Activated CD8-positive, alpha-beta memory T cell treated with anti-CD3 and anti-CD28 coated beads for 4 hours (primary cell): ENCODE data around the gene MYCBP.
"Not testable (repeated sequence)": the region's sequence is repeated elsewhere in the genome, so short reads cannot be mapped to it uniquely, and the experiment has no call there.

Source experiments
- DNase-seq, 2 donors: peaks; one replicate each; pipeline ENCODE4 v3.0.0-alpha.2; 2020; ENCODE audit warnings: low read depth in 2 of 2

Gene MYCBP

DNA sequence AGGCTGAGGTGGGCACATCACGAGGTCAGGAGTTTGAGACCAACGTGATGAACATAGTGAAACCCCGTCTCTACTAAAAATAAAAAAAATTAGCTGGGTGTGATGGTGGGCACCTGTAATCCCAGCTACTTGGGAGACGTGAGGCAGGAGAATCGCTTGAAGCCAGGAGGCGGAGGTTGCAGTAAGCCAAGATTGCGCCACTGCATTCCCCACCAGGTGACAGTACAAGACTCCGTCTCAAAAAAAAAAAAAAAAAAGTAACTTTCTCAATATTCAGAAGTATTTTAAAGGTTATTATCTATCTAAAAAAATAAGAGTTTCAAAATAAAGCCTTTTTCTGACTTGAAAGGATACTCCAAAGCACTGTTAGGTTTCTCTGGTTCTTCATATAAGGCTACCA is 5.9 kb downstream of the MYCBP start:
- no peak for DNase-seq

DNA sequence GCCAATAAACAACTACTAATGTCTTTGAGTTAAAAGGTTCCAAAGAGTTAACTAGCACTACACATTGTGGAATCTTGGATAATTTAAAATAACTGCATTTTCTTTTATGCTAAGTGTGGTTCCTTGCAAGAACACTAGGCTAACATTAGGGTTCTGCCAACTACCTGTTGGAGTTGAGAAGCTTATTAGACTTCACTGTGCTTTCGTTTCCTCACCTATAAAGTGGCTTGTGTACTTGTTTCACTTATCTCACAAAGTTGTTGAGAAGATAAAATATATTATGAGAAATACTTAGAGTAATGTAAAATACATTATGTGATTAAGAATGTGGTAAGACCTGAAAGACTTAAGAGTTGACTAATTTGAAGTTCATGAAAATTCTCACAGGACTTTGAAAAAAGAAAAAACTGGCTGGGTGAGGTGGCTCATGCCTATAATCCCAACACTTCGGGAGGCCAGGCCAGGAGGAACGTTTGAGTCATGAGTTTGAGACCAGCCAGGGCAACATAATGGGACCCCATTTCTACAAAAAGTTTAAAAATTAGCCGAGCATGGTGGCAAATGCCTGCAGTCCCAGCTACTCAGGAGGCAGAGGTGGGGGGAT is 7.9 kb downstream of the MYCBP start:
- no peak for DNase-seq

- DNase-seq, result no peak
These were observed 12.7 kb downstream of the MYCBP start for GRCh38 chr1:38860454-38860795.

DNA sequence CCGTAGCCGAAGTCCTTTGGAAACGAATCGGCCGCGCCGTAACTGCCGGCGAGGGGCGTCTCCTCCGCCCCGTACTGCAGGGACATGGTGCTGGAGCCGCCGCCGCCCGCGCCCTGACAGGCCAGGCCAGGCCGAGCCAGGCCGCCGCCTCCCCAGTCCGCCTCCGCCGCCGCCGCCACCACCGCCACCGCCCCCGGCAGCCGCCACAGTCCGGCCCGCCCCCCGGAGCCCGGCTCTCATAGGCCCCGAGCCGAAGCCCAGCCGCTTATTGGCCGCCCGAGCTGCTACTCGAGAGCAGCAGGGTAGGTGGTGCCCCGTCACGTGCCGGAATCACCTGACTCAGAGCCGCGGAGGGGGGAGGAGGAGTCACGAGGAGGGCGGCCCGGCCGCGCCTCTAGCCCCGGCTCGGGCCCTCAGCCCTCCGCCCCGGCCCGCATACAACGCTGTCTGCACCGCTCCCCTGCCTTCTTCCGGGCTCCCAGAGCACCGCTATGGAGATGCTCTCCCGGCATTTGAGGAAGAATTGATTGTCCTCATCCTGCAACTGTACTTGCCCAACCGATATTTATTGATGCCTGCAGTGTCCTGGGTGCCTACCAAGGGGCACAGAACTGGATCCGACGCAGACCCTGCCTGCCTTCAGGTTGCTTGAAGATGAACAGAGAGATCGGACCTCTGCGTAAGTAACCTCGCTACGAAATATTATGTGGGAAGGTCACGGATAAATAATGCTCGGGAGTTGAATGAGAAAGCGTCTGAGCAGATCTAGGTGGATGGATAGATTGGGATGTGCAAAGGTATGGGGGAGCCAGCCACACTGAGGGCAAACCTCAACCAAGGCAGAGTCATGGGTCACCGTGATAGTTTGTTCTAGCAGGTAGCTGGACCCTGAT is 13.3 kb downstream of the MYCBP start, which contains the start of gene RRAGC:
Gene RRAGC (minus strand): TSS at position 212 of the 893 bp plus-strand sequence. CDS start 126 bp downstream, at position 86.
- peak; percentile 96 to 97 for DNase-seq

- peak in 1 of 2 donors; percentile 21 for DNase-seq
These were observed 14.2 kb downstream of the MYCBP start for GRCh38 chr1:38858833-38859560.

GRCh38 chr1:38852780-38853179 is 20.4 kb downstream of the MYCBP start:
- no peak for DNase-seq

GRCh38 chr1:38848071-38848470 is 25.1 kb downstream of the MYCBP start:
- no peak for DNase-seq

- DNase-seq, result no peak
These were observed 26.9 kb downstream of the MYCBP start for GRCh38 chr1:38846210-38846609.

- not testable (repeated sequence) for DNase-seq
These were observed 28.1 kb downstream of the MYCBP start for GRCh38 chr1:38845088-38845487.

GRCh38 chr1:38840281-38840680 is 32.9 kb downstream of the MYCBP start:
- DNase-seq, result no peak

DNA sequence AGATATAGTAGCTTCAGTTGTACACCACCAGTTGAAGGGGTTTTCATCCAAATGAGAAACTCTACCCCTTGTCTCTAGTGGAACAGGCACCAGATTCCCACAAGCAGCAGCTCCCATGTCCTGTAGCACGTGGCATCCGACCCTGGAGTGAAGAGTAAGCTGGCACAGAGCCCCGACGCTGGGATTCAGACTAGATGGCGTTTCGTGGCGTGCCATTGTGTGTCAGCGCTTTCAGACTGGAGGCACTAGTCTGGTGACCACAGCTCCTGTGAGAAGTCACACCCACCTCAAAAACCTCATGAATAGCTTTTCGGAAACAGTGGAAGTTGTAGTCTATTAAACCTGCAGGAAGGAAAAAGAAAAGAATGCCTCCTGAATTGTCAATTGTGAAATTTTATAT is 33.8 kb downstream of the MYCBP start:
- DNase-seq, result no peak

- DNase-seq, result not testable (repeated sequence)
These were observed 36.8 kb downstream of the MYCBP start for GRCh38 chr1:38836316-38836715.

GRCh38 chr1:38834937-38835827 is 38.0 kb downstream of the MYCBP start:
- peak in 1 of 2 donors; percentile 5 for DNase-seq

DNA sequence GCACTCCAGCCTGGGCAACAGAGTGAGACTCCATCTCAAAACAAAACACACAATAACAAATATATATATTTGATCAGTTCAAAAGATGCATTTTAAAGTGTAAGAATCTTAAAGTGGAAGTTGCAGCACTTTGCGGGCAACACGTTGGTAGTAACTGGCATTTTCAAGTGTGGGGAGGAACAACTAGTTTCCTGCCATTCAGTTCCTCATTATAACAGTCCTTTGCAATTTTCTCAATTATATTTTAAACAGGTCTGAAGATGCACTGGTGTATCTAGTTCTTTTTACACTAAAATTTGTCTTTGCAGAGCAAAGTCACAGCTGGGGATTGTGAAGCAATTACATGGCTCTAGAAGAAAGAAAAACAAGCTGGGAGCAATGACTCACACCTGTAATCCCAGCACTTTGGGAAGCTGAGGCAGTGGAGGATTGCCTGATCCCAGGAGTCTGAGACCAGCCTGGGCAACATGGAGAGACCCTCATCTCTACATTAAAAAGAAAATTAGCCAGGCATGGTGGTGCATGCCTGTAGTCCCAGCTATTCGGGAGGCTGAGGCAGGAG is 38.8 kb downstream of the MYCBP start:
- DNase-seq, result no peak

DNA sequence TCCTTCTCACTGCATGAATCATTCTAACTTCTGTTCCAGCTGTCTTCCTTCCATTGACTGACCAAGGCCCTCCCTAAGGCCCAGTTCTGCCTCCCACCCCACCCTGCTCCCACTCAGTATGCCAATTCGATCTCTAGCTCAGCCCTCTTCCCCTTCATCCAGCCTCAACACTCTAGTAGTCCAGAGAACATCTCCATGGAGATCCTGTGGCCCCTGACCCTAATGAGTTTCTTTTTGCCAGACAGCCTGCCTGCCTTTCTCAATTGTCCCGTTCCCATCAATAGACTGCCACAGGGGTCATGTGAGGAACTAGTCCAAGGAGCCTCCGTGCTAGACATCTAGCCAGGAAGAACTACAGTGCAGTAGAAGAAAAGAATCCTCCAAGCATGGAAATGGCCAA is 40.0 kb downstream of the MYCBP start:
- DNase-seq, result no peak

DNA sequence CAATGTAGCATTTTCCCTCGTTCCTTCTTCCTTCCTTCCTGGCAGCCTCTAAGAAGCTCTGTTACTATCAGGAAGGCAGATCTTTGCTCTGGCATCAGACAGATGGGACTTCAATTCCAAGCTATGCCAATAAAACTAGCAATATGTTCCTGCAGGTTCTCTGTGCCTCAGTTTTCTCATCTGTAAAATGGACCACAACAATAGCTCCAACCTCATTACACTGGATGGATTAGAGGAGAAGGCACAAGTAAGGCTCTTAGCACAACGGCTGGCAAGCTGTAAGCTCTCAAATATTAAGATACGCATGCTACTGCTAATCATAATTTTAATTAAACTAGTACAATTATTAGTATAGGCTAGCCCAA is 40.8 kb downstream of the MYCBP start:
- DNase-seq, result no peak

GRCh38 chr1:38831731-38832369 is 41.3 kb downstream of the MYCBP start:
- no peak for DNase-seq

DNA sequence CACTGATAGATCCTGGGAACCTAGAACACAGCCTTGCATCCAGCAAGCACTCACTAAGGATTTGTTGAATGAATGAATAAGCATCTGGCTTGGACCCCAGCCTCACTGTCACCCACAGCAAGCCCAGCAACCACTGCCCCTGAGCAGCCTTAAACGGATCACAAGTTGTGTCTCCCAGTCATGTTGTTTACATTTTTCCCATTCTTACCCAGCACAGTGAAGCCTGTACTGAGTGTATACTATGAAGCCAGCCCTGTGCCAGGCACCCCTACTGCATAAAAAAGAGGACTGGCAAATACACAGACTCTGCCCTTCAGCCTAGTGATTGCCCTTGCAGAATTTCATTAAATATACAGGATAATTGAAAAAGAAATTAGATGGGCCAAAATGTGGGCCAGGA is 43.8 kb downstream of the MYCBP start:
- DNase-seq, result no peak

- DNase-seq, result no peak
These were observed 45.8 kb downstream of the MYCBP start for GRCh38 chr1:38827318-38827717.

DNA sequence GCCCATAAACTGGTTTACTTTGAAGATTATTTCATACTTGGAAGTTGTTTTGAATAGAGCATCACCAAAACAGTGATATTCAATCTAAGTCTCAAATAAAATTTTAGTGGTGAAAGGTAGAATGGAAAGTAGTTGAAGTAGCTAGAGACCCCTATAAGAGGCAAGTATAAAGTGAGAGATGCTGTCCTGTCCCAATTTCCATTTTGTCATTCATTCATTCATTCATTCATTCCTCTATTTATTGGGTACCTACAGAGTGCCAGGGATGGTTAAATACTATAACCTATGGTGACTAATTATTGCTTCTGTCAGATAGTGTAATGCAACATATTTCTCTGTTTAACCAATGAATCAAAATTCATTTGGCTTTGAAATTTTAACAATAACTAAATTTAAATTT is 46.3 kb downstream of the MYCBP start:
- no peak for DNase-seq

DNA sequence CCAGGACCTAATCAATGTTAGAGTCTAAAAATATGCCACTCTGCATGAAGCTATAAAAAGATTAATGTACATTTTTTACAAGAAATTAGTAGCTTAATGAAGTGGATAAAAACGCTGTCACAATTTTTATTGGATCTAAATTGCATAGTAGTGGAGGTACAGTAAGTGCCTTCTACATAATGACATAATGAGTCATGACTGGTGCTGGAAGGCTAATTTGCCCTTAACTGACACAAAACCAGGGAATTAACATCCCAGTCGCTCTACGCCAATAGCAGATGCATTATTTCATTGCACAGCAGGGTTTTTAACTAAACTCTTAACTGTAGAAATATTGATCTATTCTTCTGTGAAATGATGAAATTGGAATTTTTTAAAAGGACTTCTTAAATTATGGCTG is 46.9 kb downstream of the MYCBP start:
- no peak for DNase-seq
